Embryonic facial prominence (tissue), 1 donor: ENCODE measurements around the gene ATP13A3.
"Not testable (repeated sequence)": the region's sequence is repeated elsewhere in the genome, so short reads cannot be mapped to it uniquely, and the experiment has no call there.

Experiments used
- DNase-seq: peaks from one replicate; pipeline ENCODE4 v3.0.0-alpha.2; 2016; ENCODE audit errors: extremely low spot score

Gene ATP13A3

GRCh38 chr3:194499516-194499915 lies 12.7 kb upstream of the ATP13A3 start:
- DNase-seq: not testable (repeated sequence)

- DNase-seq: no peak
These were observed 11.2 kb upstream of the ATP13A3 start for GRCh38 chr3:194497799-194498575.

GRCh38 chr3:194496217-194496919 lies 9.6 kb upstream of the ATP13A3 start:
- DNase-seq: no peak

DNA sequence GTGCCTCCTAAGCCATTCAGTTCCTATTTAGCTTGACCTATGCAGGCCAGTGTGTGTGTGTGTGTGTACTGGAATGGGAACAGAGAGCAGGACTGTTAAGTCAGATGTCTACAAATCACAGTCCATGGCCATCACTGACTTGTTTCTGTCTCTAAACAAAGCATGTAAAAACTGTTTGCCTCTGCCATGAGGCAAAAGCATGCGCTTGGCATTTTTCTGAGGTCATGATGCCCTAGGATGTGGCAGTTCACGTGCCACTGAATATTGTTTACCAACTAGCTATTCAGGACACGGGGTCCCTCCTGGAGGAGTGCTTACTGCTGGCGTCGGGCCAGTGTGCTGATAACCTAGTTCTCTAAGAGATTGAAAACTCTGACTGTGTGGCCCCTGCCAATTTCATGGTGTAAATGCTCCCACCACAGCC lies 8.2 kb upstream of the ATP13A3 start:
- DNase-seq: no peak

GRCh38 chr3:194493995-194494927 lies 7.5 kb upstream of the ATP13A3 start:
- not testable (repeated sequence) for DNase-seq

DNA sequence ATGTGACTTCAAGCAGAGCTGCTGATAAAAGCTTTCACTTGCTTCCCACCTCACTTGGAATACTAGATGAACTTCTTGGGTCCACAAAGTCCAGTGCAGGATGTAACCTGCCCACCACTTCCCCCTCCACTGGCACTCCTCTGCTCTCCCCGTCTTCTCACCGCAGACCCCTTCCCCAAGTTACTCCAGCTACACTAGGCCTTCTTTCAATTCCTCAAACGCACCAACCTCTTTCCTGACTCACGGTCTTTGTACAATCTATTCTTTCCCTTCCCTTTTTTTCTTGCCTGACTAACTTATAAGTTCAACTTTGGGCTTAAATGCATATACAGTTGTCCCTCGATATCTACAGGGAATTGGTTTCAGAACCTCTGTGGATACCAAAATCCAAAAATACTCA lies 5.2 kb upstream of the ATP13A3 start:
- no peak for DNase-seq

DNA sequence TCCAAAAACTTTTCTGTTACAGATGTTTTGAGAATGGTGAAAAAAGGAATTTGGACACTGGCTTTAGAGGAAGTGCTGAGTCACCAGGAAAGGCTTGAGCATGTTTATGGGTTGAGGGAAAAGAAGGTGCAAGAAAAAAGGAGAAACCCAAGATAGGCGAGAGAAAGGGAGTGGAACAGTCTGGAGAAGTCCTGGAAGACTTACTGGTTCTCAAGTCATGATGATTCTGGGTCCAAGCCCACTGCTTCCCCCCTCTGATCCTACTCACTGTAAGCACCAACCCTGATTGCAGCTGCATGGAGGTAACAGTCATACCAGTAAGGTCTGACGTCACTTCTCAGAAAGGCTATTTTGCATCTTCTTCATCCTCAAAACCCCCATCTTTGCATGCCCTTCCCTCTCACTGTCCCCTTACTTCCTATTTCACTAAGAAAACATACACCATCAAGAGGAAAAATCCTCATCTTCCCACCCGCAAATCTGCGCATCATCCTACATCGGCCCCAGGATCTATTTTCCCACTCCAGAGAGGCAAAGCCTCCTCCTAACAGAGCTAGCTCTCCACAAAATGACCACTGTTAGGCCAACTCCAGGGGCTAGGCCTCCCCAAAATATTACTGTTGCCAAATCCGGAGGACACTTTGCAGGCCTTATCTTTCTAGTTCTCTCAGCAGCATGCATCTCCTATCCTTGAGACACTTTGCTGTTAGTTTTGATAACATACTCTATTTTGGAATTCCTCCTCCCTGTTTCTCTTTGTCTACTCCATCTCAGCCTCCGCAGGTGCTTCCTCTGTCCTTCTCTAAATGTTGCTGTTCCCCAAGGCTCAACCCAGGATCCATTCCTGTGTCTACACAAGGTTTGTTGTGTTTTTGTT lies 3.2 kb upstream of the ATP13A3 start:
- DNase-seq: no peak

DNA sequence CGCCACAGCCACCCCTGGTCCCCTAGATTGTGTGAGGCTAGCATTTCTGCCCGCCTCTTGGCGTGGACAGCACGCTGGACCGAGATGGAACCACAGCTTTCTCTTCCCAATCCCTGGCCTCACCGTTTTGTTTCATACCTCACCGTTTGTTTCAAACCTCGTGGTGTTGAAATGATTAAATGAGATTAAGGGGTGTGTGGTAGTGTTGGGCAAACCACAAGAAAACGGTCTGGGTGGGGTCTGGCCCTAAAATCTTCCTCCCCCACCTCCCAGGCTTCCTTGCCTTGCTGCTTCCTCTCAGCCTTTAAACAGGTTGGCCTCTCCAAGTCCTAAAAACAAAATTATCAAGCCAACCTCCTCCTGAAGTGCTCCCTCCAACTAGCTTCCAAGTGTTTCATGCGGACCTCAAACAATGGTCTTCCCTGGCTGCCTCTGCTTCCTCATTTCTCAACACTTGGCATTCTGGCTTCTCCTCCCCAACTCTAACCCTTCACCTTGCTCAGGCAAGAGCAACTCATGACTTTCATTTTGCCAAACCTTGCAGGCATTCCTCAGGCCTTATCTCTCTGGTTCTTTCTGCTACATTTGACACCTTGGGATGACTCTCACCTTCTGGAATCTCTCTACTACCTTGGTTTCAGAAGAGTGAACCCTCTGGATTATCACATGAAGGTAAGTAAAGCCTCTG lies 1.4 kb upstream of the ATP13A3 start:
- no peak for DNase-seq

GRCh38 chr3:194487289-194488054 lies 670 bp upstream of the ATP13A3 start:
- DNase-seq: no peak

DNA sequence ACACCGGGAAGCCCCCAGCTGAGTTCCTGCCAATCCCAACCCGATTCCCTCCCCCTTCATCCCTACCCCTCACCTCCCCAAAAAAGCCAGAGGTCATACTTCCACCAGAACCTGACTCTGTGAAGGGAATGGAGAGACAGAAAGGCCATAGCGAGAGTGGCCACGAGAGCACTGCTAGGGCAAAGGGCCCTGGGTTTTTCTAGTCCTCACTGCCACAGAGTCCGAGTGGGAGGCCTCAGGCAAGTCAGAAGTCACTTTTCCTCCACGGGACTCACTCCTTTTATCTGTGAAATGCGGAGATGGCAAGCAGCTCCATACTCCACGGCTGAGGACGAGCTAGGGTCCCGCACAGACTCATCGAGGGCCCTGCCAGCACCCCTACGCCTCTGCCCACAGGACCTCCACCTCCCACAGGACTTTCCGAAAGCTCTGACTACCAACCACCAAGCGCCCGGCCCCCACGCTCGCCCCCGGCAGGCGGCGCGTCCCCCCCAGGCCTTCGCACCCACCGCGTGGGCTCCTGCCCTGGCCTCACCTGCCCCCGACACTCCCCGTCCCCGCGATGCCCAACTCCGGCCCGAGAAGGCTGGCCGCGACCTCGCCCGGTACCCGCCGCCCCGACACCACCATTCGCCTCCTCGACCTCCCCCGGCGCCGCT lies 792 bp downstream of the ATP13A3 start:
- no peak for DNase-seq

DNA sequence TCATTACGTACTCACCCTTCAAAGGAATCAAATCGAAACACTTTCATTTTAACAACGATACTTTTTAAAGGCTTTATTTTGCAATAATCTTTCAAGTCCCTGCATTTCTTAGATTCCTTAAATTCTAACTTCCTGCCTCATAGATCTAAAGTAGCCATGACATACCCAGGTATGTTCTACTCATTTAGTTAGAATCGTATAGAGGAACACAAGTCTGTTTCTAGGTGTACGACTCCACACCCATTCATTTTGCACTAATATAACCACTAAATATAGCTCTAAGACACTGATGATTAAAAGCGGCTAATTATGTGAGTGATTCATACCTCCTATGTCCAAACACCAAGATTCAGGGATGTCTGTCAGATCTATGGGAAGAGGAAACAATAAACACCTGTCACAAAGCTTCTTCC lies 1.3 kb downstream of the ATP13A3 start:
- DNase-seq: no peak

GRCh38 chr3:194484614-194485013 lies 2.2 kb downstream of the ATP13A3 start:
- no peak for DNase-seq

DNA sequence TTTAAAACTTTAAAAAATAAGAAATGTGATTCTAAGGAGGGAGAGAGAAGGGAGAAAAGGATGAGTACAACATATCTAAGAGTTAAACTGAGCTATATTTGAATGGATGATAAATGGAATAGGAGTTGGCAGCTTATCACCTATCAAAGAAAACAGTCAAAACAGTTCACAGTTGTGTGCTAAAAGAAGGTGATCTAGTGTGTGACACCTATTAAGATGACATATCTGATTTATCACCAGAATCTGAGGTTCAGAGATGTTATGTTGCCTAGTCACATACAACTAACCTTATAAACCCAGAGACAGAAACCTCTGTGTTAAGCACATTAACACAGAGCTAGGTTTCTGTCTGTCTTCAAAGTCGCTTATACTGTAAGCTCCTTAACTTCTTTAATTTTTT lies 3.0 kb downstream of the ATP13A3 start:
- DNase-seq: no peak

GRCh38 chr3:194482830-194483229 lies 4.0 kb downstream of the ATP13A3 start:
- DNase-seq: not testable (repeated sequence)

DNA sequence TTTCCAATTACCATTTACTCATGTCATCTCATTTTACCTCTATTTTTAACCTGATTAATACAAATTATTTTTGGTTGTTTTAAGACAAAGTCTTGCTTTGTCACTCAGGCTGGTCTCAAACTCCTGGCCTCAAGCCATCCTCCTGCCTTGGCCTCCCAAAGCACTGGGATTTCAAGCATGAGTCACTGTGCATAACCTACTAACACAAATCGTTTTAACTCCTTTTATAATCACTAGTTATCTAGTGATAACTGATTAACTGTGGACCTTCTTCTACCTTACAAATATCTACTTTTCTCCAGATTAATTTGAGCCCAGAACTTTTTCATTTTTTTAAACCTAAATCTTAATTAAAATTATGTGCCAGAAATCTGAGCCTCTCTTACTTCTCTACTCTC lies 4.6 kb downstream of the ATP13A3 start:
- DNase-seq: no peak

DNA sequence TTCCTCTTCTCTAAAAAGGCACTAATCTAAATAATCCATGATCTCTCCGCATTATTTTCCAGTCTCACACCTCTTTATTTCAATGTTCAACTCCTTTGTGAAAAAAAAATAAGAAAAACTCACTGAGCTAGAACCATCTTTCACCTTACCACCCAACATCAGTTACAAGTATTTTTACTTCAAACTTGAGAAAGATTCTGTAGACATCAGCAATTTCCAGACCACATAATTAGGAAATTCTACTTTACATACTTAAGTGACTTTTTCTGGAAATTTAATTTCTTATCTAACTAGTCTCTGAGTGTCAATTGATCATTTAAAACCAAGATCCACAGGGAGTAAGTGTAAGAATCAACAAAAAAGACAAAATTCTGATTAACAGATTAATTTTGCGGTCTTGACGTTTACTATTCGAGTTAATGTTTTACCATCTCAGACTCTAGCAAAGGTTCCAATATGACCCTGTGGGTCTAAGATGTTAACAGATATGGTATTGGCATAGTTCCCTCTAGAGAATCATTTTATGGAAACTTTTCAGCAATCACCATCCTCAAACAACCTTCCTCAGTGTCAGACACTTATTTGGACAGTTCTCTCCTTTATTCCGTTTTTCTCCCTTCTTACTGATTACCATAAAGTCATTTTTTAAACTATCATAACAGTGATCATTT lies 5.1 kb downstream of the ATP13A3 start:
- no peak for DNase-seq

DNA sequence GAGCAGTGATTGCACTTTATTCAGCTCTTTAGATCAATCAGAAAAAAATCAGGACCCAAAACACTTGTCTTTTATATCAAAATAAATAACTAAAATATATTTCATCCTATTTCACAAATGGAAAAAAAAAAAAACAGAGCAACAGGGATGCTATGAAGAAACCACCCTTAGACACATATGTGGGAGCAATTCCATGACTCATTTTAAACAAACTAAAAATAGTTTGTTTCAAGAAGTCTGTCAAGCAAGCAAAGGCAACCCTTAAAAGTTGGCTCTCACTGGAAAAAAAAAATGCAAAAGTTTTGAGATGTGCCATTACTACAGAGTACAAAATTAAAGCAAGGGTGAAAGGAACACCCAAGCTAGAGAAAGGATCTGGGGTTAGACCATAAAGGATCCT lies 5.7 kb downstream of the ATP13A3 start:
- DNase-seq: no peak

DNA sequence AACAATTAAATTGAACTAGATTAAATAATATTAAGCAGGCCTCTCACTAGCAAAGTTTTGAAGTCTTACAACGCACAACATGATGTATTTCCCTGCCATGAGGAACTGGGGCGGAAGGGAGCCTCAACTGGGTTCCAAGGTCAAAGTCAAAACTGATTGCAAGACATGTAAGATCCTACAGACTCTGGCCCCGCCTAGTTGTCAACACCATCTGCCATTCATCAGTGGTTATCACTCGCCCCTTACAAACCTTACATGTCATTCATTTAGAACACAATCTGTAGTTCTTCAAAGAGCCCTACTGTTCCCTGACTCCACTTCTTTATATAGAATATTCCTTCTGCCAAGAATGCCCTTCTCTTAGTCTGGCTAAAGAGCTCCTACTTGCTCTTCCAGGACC lies 10.0 kb downstream of the ATP13A3 start:
- DNase-seq: no peak

DNA sequence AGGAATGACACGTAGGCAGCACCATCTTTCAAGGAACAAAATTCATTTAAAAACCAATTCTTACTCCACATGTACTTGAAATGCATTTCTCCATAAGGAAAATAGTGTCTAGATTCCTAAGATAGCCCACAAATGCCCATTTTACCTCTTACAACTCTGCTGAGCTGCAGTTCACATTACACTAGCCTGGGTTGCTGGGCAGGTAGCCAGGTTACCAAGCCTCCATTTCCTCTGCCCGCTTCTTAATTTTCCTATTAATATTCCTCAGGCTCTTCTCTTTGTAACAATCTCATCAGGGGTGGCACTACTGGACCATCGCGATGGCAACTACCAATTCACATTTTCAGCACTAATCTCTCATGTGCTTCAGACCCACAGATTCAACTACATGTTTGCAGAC lies 10.8 kb downstream of the ATP13A3 start:
- DNase-seq: no peak
